Spleen (tissue), 7 donors: Measurements from ENCODE around the gene ZNF275.

Experiments
- POLR2AphosphoS5 ChIP-seq, 3 donors: sonication (generic); formaldehyde crosslinking; IDR thresholded peaks; one replicate each; pipeline ENCODE4 v1.5.1; 2017; ENCODE audit warnings: antibody characterized with exemption in 3 of 3
- TF ChIP-seq, protein P1 (sequence below), 11 experiments: fragments of 200-600 bp in 7 of 11; fragments of 450-650 bp in 4 of 11; sonication (generic) in 4 of 11; IDR thresholded peaks in 8 of 11; conservative IDR thresholded peaks in 3 of 11; 1 replicate in 7 of 11; 2 replicates in 4 of 11; pipeline versions ENCODE4 v1.4.0 to v1.8.0; 2016 to 2021; ENCODE audit warnings: antibody characterized with exemption in 11 of 11, inconsistent platforms in 4 of 11, mild to moderate bottlenecking in 1 of 11
- donor health status: DM: no; HTN: no; CAD: no; lungs with moderate emphysema.
- donor health status: DM: no; HTN: no; CAD: no.
- donor health status: DM: no; HTN: no; CAD: no.

DNA sequence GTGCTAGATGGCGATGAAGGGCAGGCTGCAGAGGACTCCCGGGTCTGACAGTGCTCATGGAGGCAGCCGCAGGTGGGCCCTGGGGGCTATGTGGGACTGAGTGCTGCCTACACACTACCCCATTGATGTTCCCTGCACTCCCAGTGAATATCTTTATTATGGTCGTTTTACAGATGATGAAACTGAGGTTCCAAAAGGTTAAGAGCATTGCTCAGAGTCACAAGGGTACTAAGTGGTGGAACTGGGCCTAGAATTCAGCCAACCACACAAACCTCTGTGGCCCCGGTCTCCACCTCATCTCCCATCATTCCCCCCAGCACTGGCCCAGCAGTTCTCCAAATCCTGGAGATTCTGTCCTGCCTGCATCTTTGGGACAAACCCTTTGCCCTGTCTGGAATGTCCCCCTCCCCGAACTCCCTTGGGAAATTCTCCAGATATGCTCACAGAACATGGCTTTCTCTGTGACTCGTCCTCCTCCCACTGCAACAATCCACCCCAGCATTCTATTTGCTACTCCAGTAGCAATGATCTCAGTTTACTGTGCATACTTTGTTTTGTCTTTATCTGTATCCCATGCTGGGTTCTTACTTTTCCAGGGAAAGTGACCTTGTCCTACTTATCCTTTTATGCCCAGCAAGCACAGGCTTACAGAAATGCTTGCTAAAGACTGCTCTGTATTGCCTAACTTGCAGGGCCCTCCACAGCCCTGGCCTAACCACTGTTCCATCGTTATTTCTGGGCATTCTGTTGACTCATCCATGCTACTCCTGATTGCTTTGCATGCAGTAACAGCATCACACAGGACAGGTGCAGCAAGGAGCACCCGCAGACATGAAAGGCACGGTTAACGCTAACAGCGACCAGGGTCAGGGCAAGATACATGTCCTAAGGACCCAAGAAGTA is 26.4 kb upstream of the ZNF275 start:
- TF ChIP-seq, protein P1, sequence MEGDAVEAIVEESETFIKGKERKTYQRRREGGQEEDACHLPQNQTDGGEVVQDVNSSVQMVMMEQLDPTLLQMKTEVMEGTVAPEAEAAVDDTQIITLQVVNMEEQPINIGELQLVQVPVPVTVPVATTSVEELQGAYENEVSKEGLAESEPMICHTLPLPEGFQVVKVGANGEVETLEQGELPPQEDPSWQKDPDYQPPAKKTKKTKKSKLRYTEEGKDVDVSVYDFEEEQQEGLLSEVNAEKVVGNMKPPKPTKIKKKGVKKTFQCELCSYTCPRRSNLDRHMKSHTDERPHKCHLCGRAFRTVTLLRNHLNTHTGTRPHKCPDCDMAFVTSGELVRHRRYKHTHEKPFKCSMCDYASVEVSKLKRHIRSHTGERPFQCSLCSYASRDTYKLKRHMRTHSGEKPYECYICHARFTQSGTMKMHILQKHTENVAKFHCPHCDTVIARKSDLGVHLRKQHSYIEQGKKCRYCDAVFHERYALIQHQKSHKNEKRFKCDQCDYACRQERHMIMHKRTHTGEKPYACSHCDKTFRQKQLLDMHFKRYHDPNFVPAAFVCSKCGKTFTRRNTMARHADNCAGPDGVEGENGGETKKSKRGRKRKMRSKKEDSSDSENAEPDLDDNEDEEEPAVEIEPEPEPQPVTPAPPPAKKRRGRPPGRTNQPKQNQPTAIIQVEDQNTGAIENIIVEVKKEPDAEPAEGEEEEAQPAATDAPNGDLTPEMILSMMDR (IDR thresholded peaks at IDR 0.05 in 8 of 11, conservative IDR thresholded peaks at IDR 0.05 in 3 of 11): no peak
- no peak for TF ChIP-seq POLR2AphosphoS5 (IDR thresholded peaks at IDR 0.05)
